Thymus (tissue), 11 donors: ENCODE data around the gene SIKE1. TPM values are rescaled to one million over a fixed set of nuclear protein-coding genes. Genes with fewer than 3 reads are reported as not detected.

Experiments
- DNase-seq, 9 donors: peaks; one replicate each; pipeline ENCODE4 v3.0.0-alpha.2; 2013; ENCODE audit warnings: low spot score in 9 of 9, low read depth in 6 of 9, missing footprints in 1 of 9
- H3K27ac ChIP-seq, 2 donors: one replicate each; pipeline ENCODE4 v1.5.1; 2013; ENCODE audit warnings: control low read depth in 1 of 2, low read depth in 1 of 2, low read length in 1 of 2, mild to moderate bottlenecking in 1 of 2, moderate library complexity in 1 of 2
- H3K27me3 ChIP-seq, 2 donors: one replicate each; pipeline ENCODE4 v1.5.1; 2013; ENCODE audit warnings: low read length in 1 of 2; ENCODE audit not compliant: control insufficient read depth in 2 of 2, insufficient read depth in 1 of 2
- H3K36me3 ChIP-seq, 2 donors: one replicate each; pipeline ENCODE4 v1.5.1; 2013; ENCODE audit warnings: low read length in 1 of 2, mild to moderate bottlenecking in 1 of 2, moderate library complexity in 1 of 2; ENCODE audit not compliant: control insufficient read depth in 2 of 2, insufficient read depth in 2 of 2
- H3K4me1 ChIP-seq, 2 donors: one replicate each; pipeline ENCODE4 v1.5.1; 2013; ENCODE audit warnings: low read length in 2 of 2; ENCODE audit not compliant: control insufficient read depth in 2 of 2, insufficient read depth in 2 of 2
- H3K4me3 ChIP-seq, 2 donors: one replicate each; pipeline ENCODE4 v1.5.1; 2013; ENCODE audit warnings: low read length in 2 of 2, control low read depth in 1 of 2, mild to moderate bottlenecking in 1 of 2
- H3K9me3 ChIP-seq, 2 donors: one replicate each; pipeline ENCODE4 v1.5.1; 2013; ENCODE audit warnings: low read length in 1 of 2, mild to moderate bottlenecking in 1 of 2; ENCODE audit not compliant: control insufficient read depth in 2 of 2, insufficient read depth in 1 of 2
- WGBS: extraction: QIAGEN DNeasy Blood & Tissue Kit; methylation state at CpG from one replicate; pipeline ENCODE4 v1.1.7; 2013; 5-methylcytosine and 5-hydroxymethylcytosine counted together
- polyA plus RNA-seq: library from polyadenylated mRNA; stranded (reverse); fragments of 200-250 nt; gene quantifications from one replicate; pipeline ENCODE4 v1.2.3, GENCODE V29; 2013
- total RNA-seq: library from RNA; stranded (reverse); fragments of 120-200 nt; gene quantifications from one replicate; pipeline ENCODE4 v1.2.4, GENCODE V29; 2013
- donor health status: healthy.

The SIKE1 gene
- total and polyA plus RNA-seq, 2 donors, result 26.6 to 45.6 TPM

DNA sequence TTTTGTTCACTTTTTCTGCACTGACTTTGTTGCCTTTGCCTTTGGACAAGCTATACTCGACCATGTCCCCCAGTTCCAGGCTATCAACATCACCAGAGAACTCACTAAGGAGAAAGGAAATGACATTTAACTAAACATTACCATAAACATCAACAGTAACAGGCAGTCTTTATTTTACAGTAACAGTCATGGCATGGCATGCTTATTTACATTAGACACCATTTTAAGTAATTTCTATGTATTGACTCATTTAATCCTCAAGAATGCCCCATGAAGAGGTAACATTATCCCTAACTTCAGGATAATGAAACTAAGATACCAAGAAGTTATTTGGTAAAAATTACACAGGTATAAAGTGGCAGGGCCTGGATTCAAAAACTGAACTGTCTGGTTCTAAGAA, 55.3 kb downstream of the SIKE1 start:
- Histone ChIP-seq H3K36me3 (peaks cover 28 to 93% of the 10 kb centered on the region in 2 donors), H3K4me3 (no peak overlapping the region), H3K4me1 (no peaks in the 10 kb centered on the region), H3K9me3 (no peaks in the 10 kb centered on the region), H3K27me3 (no peaks in the 10 kb centered on the region), H3K27ac (no peak overlapping the region)
- WGBS, result 96% methylated on average over 1 of the region's 1 CpG
- DNase-seq, result no peak

DNA sequence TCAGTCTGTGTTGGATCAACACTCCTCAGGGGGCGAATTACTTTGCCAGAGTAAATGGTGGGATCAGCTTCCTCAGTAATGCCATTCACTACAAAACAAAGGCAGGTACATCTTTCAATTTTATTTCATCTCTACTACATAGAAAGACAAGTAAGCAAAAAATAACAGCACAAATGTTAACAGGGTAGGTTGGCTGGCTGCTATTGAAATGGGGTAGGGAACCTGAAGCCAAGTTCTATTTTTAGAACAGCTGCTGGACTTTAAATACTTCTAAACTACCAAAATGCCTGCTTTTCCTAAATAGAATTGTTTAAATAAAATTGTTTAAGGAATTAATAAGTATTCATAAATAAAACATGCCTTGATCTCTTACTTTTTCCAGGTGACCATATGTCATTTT, 56.6 kb downstream of the SIKE1 start:
- no peaks in the 10 kb centered on the region for H3K27me3 ChIP-seq
- DNase-seq, result no peak
- no peaks in the 10 kb centered on the region for H3K4me1 ChIP-seq
- H3K9me3 ChIP-seq, result no peaks in the 10 kb centered on the region
- WGBS, result 100% methylated on average over 1 of the region's 1 CpG
- H3K36me3 ChIP-seq, result peaks cover 32 to 95% of the 10 kb centered on the region in 2 donors
- H3K27ac ChIP-seq, result no peak overlapping the region
- H3K4me3 ChIP-seq, result no peak overlapping the region

DNA sequence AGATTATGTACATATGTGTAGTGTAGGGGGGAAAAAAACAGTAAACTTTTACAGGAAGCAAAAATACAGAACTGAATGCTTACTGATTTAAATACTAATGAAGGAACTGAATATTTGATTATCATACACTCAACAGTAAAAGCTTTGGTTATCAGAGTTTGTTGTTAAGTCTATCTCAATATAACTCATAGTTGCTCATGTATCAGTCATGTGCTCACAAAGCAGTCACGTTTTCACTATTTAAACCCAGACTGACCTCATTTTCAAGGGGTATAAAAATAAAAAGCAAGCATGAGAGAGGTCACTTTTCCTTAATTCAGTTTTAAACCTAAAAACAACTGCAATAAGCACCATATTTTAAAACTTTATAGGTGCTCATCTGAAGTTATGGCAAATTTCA, 57.0 kb downstream of the SIKE1 start:
- DNase-seq, result no peak
- H3K4me3 ChIP-seq, result no peak overlapping the region
- no peaks in the 10 kb centered on the region for H3K27me3 ChIP-seq
- H3K9me3 ChIP-seq, result no peaks in the 10 kb centered on the region
- WGBS, result 48% methylated on average over 1 of the region's 1 CpG
- H3K27ac ChIP-seq, result no peak overlapping the region
- peaks cover 36 to 95% of the 10 kb centered on the region in 2 donors for H3K36me3 ChIP-seq
- H3K4me1 ChIP-seq, result no peaks in the 10 kb centered on the region

DNA sequence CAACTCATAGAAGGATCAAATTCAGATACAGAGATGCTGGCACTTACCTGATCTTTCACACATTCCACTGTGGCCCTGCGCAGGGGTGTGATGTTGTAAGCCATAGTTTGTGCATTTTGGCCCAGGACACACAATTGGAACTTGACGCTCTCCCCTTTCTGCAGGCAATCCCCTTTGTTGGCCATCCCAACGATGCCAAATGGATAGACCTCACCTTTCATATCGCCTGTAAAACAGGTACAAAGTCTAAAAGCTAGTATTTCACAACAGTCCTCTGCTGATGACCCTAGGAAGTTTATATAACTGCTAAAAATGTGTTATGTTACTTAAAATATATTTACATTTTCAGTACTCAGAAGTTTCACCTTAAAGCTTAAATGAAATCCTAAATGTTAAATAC, 60.0 kb downstream of the SIKE1 start:
- no peak for DNase-seq

More for the DNA sequence above, 60.0 kb downstream of the SIKE1 start:
- Histone ChIP-seq H3K27ac (no peak overlapping the region), H3K4me3 (no peak overlapping the region), H3K36me3 (peaks cover 31 to 83% of the 10 kb centered on the region in 2 donors), H3K9me3 (no peaks in the 10 kb centered on the region), H3K27me3 (no peaks in the 10 kb centered on the region), H3K4me1 (peaks cover 7% of the 10 kb centered on the region in 2 donors)
- 94% methylated on average over 4 of the region's 4 CpGs for WGBS

Other genes with a start within 250 kb of the SIKE1 start
- 46.3 TPM for gene BCAS2, start 199.1 kb downstream of the SIKE1 start, total RNA-seq
- gene BCAS2, start 199.1 kb downstream of the SIKE1 start, polyA plus RNA-seq, result 57.8 TPM
- gene DENND2C, start 110.6 kb downstream of the SIKE1 start, total RNA-seq, result 0.47 TPM
- 2.9 TPM for gene DENND2C, start 110.6 kb downstream of the SIKE1 start, polyA plus RNA-seq
- gene AMPD1, start 85.1 kb downstream of the SIKE1 start, total RNA-seq, result 0.05 TPM
- 0.27 TPM for gene AMPD1, start 85.1 kb downstream of the SIKE1 start, polyA plus RNA-seq
- gene NRAS, start 63.9 kb downstream of the SIKE1 start, total RNA-seq, result 54.7 TPM
- 33.3 TPM for gene NRAS, start 63.9 kb downstream of the SIKE1 start, polyA plus RNA-seq
- gene CSDE1, start 22.7 kb downstream of the SIKE1 start, total RNA-seq, result 216 TPM
- 204 TPM for gene CSDE1, start 22.7 kb downstream of the SIKE1 start, polyA plus RNA-seq
- 0.05 TPM for gene SYCP1, start 74.2 kb upstream of the SIKE1 start, total RNA-seq
- gene SYCP1, start 74.2 kb upstream of the SIKE1 start, polyA plus RNA-seq, result 0.07 TPM
- not detected for gene TSHB, start 249.1 kb upstream of the SIKE1 start, total RNA-seq
- 0.11 TPM for gene TSHB, start 249.1 kb upstream of the SIKE1 start, polyA plus RNA-seq